SK-N-SH (cell line): ENCODE results near the gene STK39.

Source experiments
- EP300 ChIP-seq, 2 experiments: IDR thresholded peaks; 2 replicates each; pipeline versions ENCODE4 v1.4.0 to v1.6.1; 2012; ENCODE audit warnings: borderline replicate concordance in 1 of 2, low read depth in 1 of 2, low read length in 1 of 2
- MXI1 ChIP-seq: IDR thresholded peaks from 2 replicates; pipeline ENCODE4 v1.6.1; 2012; ENCODE audit warnings: mild to moderate bottlenecking, low read depth, low read length, improper control_type of control experiment
- TF ChIP-seq, protein P1 (sequence below): IDR thresholded peaks from 2 replicates; pipeline ENCODE4 v1.4.0; 2012; ENCODE audit warnings: low read depth, borderline replicate concordance
- TF ChIP-seq, protein P2 (sequence below): fragments of 200-600 bp; sonication (generic); IDR thresholded peaks from 2 replicates; pipeline ENCODE4 v1.6.1; 2017; ENCODE audit warnings: antibody characterized with exemption, mild to moderate bottlenecking, moderate library complexity
- TF ChIP-seq, protein P3 (sequence below): IDR thresholded peaks from 2 replicates; pipeline ENCODE4 v1.4.0; 2012; ENCODE audit warnings: low read depth, borderline replicate concordance
- TF ChIP-seq, protein P4 (sequence below): IDR thresholded peaks from 2 replicates; pipeline ENCODE4 v1.6.1; 2012; ENCODE audit warnings: mild to moderate bottlenecking, low read depth, low read length, moderate library complexity

DNA sequence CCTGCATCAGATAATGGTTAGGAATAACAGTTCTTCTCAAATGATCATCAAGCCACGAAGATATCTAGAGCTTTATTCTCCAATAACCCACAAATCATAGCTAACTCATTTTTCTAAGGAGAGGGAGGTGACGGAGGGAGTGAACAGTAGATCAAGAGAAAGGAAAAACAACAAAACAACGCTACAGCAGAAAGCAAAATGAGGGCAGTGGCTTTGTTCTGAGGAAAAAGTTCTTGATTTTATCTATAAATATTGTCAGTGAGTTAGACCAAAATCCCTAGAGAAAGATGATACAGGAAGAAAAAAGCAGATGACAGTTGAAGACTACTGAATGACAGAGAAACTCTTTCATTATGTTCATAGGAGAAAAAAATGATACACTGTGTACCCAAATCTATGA is 71.0 kb downstream of the STK39 start:
- TF ChIP-seq, protein P1, sequence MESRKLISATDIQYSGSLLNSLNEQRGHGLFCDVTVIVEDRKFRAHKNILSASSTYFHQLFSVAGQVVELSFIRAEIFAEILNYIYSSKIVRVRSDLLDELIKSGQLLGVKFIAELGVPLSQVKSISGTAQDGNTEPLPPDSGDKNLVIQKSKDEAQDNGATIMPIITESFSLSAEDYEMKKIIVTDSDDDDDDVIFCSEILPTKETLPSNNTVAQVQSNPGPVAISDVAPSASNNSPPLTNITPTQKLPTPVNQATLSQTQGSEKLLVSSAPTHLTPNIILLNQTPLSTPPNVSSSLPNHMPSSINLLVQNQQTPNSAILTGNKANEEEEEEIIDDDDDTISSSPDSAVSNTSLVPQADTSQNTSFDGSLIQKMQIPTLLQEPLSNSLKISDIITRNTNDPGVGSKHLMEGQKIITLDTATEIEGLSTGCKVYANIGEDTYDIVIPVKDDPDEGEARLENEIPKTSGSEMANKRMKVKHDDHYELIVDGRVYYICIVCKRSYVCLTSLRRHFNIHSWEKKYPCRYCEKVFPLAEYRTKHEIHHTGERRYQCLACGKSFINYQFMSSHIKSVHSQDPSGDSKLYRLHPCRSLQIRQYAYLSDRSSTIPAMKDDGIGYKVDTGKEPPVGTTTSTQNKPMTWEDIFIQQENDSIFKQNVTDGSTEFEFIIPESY: no peak
- TF ChIP-seq EP300 (IDR thresholded peaks at IDR 0.05; ENCODE audit: borderline replicate concordance in 1 of 2, low read depth in 1 of 2, low read length in 1 of 2): no peak
- TF ChIP-seq, protein P2, sequence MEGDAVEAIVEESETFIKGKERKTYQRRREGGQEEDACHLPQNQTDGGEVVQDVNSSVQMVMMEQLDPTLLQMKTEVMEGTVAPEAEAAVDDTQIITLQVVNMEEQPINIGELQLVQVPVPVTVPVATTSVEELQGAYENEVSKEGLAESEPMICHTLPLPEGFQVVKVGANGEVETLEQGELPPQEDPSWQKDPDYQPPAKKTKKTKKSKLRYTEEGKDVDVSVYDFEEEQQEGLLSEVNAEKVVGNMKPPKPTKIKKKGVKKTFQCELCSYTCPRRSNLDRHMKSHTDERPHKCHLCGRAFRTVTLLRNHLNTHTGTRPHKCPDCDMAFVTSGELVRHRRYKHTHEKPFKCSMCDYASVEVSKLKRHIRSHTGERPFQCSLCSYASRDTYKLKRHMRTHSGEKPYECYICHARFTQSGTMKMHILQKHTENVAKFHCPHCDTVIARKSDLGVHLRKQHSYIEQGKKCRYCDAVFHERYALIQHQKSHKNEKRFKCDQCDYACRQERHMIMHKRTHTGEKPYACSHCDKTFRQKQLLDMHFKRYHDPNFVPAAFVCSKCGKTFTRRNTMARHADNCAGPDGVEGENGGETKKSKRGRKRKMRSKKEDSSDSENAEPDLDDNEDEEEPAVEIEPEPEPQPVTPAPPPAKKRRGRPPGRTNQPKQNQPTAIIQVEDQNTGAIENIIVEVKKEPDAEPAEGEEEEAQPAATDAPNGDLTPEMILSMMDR: no peak
- TF ChIP-seq, protein P3, sequence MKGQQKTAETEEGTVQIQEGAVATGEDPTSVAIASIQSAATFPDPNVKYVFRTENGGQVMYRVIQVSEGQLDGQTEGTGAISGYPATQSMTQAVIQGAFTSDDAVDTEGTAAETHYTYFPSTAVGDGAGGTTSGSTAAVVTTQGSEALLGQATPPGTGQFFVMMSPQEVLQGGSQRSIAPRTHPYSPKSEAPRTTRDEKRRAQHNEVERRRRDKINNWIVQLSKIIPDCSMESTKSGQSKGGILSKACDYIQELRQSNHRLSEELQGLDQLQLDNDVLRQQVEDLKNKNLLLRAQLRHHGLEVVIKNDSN: no peak
- no peak for TF ChIP-seq MXI1
- TF ChIP-seq, protein P4, sequence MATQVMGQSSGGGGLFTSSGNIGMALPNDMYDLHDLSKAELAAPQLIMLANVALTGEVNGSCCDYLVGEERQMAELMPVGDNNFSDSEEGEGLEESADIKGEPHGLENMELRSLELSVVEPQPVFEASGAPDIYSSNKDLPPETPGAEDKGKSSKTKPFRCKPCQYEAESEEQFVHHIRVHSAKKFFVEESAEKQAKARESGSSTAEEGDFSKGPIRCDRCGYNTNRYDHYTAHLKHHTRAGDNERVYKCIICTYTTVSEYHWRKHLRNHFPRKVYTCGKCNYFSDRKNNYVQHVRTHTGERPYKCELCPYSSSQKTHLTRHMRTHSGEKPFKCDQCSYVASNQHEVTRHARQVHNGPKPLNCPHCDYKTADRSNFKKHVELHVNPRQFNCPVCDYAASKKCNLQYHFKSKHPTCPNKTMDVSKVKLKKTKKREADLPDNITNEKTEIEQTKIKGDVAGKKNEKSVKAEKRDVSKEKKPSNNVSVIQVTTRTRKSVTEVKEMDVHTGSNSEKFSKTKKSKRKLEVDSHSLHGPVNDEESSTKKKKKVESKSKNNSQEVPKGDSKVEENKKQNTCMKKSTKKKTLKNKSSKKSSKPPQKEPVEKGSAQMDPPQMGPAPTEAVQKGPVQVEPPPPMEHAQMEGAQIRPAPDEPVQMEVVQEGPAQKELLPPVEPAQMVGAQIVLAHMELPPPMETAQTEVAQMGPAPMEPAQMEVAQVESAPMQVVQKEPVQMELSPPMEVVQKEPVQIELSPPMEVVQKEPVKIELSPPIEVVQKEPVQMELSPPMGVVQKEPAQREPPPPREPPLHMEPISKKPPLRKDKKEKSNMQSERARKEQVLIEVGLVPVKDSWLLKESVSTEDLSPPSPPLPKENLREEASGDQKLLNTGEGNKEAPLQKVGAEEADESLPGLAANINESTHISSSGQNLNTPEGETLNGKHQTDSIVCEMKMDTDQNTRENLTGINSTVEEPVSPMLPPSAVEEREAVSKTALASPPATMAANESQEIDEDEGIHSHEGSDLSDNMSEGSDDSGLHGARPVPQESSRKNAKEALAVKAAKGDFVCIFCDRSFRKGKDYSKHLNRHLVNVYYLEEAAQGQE: no peak
